RWPE2 (cell line): Measurements from ENCODE around the gene RAB5A.

Experiments
- ATAC-seq: fragments of 200-7000 bp; cut with Tn5 transposase; 3 replicates; pipeline ENCODE4 v1.9.1; 2021; ENCODE audit warnings: low read depth
- DNase-seq: peaks from one replicate; pipeline ENCODE4 v3.0.0-alpha.2; 2020; ENCODE audit warnings: low spot score
- H3K27ac ChIP-seq: fragments of 450-650 bp; 2 replicates; pipeline ENCODE4 v1.5.1; 2017; ENCODE audit warnings: mild to moderate bottlenecking; ENCODE audit not compliant: poor library complexity, severe bottlenecking
- H3K27me3 ChIP-seq: fragments of 250-450 bp; sonication (Bioruptor Pico); 2 replicates; pipeline ENCODE4 v1.5.1; 2021; ENCODE audit warnings: mild to moderate bottlenecking, moderate library complexity; ENCODE audit not compliant: insufficient read depth, poor library complexity, severe bottlenecking
- H3K36me3 ChIP-seq: fragments of 250-450 bp; sonication (Bioruptor Pico); 2 replicates; pipeline ENCODE4 v1.5.1; 2020; ENCODE audit warnings: low read depth, mild to moderate bottlenecking, moderate library complexity
- H3K4me1 ChIP-seq: fragments of 250-450 bp; sonication (Bioruptor Pico); 2 replicates; pipeline ENCODE4 v1.5.1; 2021; ENCODE audit warnings: mild to moderate bottlenecking, moderate library complexity; ENCODE audit not compliant: insufficient read depth, poor library complexity, severe bottlenecking
- H3K4me3 ChIP-seq: fragments of 250-450 bp; sonication (Bioruptor Pico); 2 replicates; pipeline ENCODE4 v1.5.1; 2021; ENCODE audit warnings: mild to moderate bottlenecking, moderate library complexity; ENCODE audit not compliant: severe bottlenecking
- H3K9me3 ChIP-seq: fragments of 250-450 bp; sonication (Bioruptor Pico); 2 replicates; pipeline ENCODE4 v1.5.1; 2021; ENCODE audit warnings: mild to moderate bottlenecking, moderate library complexity; ENCODE audit not compliant: severe bottlenecking
- CTCF ChIP-seq: fragments of 450-650 bp; IDR thresholded peaks from one replicate; pipeline ENCODE4 v1.5.1; 2017; ENCODE audit warnings: mild to moderate bottlenecking, moderate library complexity; ENCODE audit not compliant: poor library complexity, severe bottlenecking

RAB5A gene

GRCh38 chr3:19920401-19921080 is 26.4 kb upstream of the RAB5A start:
- no peak overlapping the region for H3K27ac ChIP-seq
- no peaks in the 10 kb centered on the region for H3K4me1 ChIP-seq
- no peaks in the 10 kb centered on the region for H3K36me3 ChIP-seq
- no peaks in the 10 kb centered on the region for H3K27me3 ChIP-seq
- ATAC-seq (no peak), DNase-seq (no peak)
- no peaks in the 10 kb centered on the region for H3K9me3 ChIP-seq
- no peak overlapping the region for H3K4me3 ChIP-seq
- no peak for TF ChIP-seq CTCF

- ATAC-seq (no peak), DNase-seq (no peak)
- Histone ChIP-seq H3K36me3 (no peaks in the 10 kb centered on the region), H3K4me1 (no peaks in the 10 kb centered on the region), H3K4me3 (no peak overlapping the region), H3K27ac (no peak overlapping the region), H3K27me3 (no peaks in the 10 kb centered on the region), H3K9me3 (no peaks in the 10 kb centered on the region)
- TF ChIP-seq CTCF, result no peak
Observed at GRCh38 chr3:19931180-19931692, 15.7 kb upstream of the RAB5A start.

GRCh38 chr3:19931767-19932188 is 15.1 kb upstream of the RAB5A start:
- DNase-seq, result no peak
- Histone ChIP-seq H3K4me1 (no peaks in the 10 kb centered on the region), H3K9me3 (no peaks in the 10 kb centered on the region), H3K4me3 (no peak overlapping the region), H3K27ac (no peak overlapping the region), H3K27me3 (no peaks in the 10 kb centered on the region), H3K36me3 (no peaks in the 10 kb centered on the region)
- no peak for TF ChIP-seq CTCF
- no peak for ATAC-seq

- DNase-seq (no peak), ATAC-seq (no peak)
- Histone ChIP-seq H3K9me3 (no peaks in the 10 kb centered on the region), H3K27me3 (no peaks in the 10 kb centered on the region), H3K4me3 (no peak overlapping the region), H3K4me1 (no peaks in the 10 kb centered on the region), H3K27ac (no peak overlapping the region), H3K36me3 (no peaks in the 10 kb centered on the region)
- TF ChIP-seq CTCF, result no peak
Observed at GRCh38 chr3:19932422-19932821, 14.5 kb upstream of the RAB5A start.

GRCh38 chr3:19934098-19934566 is 12.8 kb upstream of the RAB5A start, which contains the start of gene EFHB:
Gene EFHB (minus strand): TSS chr3:19934217. CDS start chr3:19934018, 199 bp downstream.
- no peaks in the 10 kb centered on the region for H3K4me1 ChIP-seq
- H3K27ac ChIP-seq, result no peak within 1 kb of the TSS
- ATAC-seq (peak; percentile 60; the same call in 1 of the 3 replicates), DNase-seq (peak; percentile 62)
- no peaks in the 10 kb centered on the region for H3K36me3 ChIP-seq
- H3K27me3 ChIP-seq, result no peaks in the 10 kb centered on the region
- H3K9me3 ChIP-seq, result no peaks in the 10 kb centered on the region
- no peak for TF ChIP-seq CTCF
- H3K4me3 ChIP-seq, result no peak within 1 kb of the TSS
